Fibroblast of peridontal ligament (primary cell): Measurements from ENCODE around the gene GHSR.

Experiments used
- DNase-seq: peaks from one replicate; pipeline ENCODE4 v3.0.0-alpha.2; 2010; ENCODE audit errors: extremely low read depth

The GHSR gene

GRCh38 chr3:172438186-172438585 lies 10.1 kb downstream of the GHSR start:
- no peak for DNase-seq

GRCh38 chr3:172437713-172438112 lies 10.5 kb downstream of the GHSR start:
- DNase-seq, result no peak

GRCh38 chr3:172415323-172415722 lies 32.9 kb downstream of the GHSR start:
- no peak for DNase-seq

- DNase-seq, result no peak
These were observed 36.7 kb downstream of the GHSR start for GRCh38 chr3:172411478-172411947.

- no peak for DNase-seq
These were observed 37.4 kb downstream of the GHSR start for GRCh38 chr3:172410702-172411477.

DNA sequence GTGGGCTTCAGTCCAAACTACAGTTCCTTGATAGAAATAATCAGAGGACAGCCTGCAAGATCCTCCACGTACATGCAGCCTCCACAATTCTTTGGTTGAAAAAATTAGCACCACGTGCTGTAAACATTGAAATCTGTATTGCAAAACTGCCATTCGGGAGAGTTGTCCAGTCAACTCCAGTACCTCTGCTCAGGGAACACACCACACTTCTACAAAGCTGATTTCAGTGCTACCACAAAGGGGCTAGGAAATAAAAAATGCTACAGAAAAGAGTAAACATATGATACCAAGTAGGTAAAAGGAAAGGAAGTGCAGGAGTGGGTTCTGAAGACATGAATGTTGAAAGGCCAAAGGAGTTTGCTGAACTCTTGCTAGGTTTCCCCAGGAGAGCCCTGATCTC lies 40.4 kb downstream of the GHSR start:
- DNase-seq, result no peak

GRCh38 chr3:172405914-172406313 lies 42.3 kb downstream of the GHSR start:
- no peak for DNase-seq

DNA sequence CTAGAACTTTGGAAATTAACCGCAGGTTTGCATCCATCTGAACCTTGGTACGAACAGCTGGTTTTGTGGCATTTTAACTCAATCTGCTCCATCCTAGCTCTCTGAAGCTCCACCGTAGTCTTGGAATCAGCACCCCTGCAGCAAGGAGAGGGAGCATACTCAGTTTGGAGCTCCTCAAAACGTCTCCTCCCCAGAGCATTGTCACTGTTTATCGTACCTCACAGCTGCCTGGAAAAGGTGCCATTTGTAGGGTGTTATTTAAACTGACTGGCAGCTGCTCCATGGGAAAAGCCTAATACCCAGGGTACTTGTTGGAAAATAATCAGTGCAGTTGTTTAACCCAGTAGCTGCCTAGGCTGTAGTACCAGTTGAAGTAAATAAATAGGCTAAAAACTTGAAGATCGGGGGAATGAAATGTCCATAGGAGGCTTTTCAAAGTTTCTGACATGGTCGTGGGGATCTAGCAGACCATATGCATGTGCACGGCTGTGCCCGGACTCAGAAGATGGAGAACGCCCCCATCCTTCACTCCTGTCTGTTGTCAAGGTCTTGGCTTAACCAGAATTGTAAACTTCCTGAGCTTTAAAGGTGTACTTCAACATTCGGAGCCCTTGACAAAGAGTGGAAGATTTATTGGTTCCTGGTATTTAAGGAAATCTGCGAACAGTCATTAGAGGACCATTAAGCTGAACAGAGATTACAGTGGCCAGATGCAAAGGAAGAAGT lies 43.9 kb downstream of the GHSR start:
- DNase-seq, result no peak

DNA sequence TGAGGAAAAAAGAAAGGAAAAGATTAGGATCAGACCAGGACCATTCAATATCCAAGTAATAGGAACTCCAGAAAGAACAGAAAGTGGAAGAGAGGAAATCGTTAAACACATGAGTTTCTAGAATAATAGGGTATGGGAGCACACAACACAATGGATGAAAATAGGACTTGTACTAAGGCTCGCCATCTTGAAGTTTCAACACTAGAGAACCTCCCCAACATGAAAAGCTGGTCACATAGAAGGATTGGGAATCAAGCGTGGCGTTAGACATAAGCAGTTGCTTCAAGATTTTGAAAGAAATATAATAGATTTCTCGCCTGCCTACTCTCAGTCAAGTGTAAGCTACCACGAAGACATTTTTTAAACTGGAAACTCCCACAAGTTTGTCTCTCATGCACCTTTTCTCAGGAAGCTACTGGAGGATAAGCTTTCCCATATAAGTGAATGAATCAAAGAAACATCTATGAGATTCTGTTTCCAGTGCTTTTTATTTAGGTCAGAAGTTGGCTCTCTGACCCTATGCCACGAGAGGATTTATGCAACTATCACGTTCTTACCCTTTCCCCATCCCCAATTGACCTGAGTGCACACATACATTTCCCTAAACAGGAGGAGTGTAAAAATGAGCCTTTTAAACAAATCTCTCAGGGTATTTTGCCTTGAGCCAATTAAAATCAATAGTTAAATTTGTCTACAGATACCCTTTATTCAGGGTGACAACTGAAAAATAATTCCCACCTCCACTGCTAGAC lies 45.2 kb downstream of the GHSR start:
- DNase-seq, result no peak

DNA sequence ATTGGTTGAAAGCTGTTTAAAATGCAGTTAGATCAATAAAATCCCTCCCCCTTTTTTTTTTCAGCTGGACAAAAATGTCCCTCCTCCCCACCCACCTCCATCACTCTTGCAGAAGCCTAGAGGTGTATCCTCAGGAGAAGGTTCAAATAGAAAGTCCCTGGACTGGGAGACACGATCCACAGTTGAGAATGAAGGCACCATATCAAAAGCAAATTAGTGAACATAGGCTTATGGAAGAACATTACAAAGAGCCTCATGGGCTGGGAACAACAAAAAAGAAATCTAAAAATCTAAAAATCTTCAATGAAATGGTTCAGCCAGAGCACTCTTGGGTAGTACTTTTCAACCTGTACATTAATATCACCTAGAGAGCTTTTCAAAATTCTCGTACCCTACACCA lies 46.2 kb downstream of the GHSR start:
- DNase-seq, result no peak

GRCh38 chr3:172398484-172398883 lies 49.8 kb downstream of the GHSR start:
- DNase-seq, result no peak

DNA sequence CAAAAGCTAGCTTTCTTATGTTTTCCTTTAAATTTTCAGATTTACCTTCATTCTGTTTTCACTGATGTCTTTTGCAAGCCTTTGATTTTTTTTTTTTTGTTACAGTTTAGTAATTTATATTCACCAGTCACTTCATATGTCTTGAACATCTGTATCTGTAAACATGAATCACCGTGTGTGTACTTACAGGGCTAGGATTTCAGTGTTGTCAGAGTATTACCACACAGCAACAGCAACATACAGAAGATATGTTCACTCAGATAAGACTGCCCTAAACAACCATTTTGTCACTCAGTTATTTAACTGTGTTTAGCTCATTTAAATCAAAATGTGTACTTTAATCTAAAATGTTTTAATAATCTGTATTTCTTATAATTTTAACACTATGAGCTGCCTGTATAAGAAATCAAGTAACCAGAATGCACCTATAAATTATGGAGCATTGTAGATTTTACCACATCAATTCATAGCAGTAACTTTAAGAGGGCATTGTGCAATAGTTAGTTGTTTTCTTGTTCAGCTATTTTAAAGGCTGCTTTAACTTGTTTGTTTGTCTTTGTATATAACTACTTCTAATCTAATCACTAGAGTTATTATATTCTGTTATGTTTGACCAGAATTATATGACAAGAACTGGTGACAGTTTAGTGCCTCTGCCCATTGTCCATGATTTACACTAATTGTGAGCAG lies 50.4 kb downstream of the GHSR start:
- peak; percentile 56 for DNase-seq

DNA sequence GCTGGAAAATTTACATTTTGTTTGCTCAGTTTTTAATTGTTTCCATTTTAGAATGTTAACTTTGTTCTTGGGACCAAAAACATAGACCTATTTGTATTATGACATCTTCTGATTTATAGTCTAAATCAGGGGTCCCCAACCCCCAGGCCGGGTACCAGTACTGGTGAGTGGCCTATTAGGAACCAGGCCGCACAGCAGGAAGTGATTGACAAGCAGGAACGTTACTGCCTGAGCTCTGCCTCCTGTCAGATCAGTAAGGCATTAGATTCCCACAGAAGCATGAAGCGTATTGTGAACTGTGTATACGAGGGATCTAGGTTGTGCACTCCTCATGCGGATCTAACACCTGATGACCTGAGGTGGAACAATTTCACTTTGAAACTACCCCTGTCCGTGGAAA lies 51.9 kb downstream of the GHSR start:
- DNase-seq, result no peak

DNA sequence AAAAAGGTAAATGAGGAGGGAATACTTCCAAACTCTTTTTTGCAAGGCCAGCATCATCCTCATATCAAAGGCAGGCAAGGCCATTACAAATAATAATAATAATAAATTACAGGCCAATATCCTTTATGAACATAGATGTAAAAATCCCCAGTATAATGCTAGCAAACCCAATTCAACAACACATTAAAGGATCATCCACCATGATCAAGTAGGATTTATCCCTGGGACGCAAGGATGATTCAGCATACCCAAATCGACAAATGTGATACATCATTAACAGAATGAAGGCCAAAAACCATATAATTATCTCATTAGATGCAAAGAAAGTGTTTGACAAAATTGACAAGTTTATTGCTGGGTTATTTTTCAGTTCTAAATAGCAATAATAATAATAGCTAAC lies 53.6 kb downstream of the GHSR start:
- DNase-seq, result no peak
